ENCODE results near the gene TSPAN18. TPM values are rescaled to one million over a fixed set of nuclear protein-coding genes. Genes with fewer than 3 reads are reported as not detected.

The TSPAN18 gene
- total and polyA plus RNA-seq, 2 of the 8 experiments (the other 6 are each of a cell fraction or from before 2014, with no cell fraction given) = 5.2 to 10.2 TPM

DNA sequence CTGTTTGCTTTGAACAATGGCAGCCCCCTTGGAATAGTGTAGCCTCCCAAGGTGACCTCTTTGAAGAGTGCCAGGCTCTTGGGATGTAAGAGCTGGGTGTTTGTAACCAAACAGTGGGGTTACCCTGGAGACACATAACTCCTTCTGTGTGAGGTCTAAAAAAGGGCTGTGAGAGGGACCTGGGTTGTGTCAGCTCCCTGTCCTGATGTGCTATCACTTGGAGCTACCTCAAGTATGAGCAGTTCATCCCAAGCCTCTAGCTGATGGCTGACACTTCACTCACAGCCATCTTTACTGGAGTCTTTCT, 40.2 kb downstream of the TSPAN18 start:
- CTCF ChIA-PET (ENCODE audit: partially characterized antibody) = interaction anchor here (0.6 to 10.1 kb wide), 24 partner anchors 9 to 211 kb away, joined by 3 to 132 read pairs (median 4); no protein-coding TSS in a partner anchor
- Histone ChIP-seq H3K4me3 (ENCODE audit: extremely low read depth in 1 of 4, insufficient read depth in 2 of 4, low read depth in 3 of 4, low read length in 4 of 4) (no peak overlapping the region), H2BK120ac (replicated peaks; ENCODE audit: low read depth, low read length) (no peak overlapping the region), H3K9ac (replicated peaks in 1 of 4; ENCODE audit: extremely low read depth in 1 of 4, low read depth in 3 of 4, low read length in 3 of 4) (no peak overlapping the region), H3K23ac (ENCODE audit: insufficient read length) (no peak overlapping the region), H2AFZ (ENCODE audit: low read length) (no peak overlapping the region), H3K4me1 (replicated peaks in 1 of 4; ENCODE audit: control insufficient read depth in 3 of 4, insufficient read depth in 4 of 4, low read length in 3 of 4) (peaks cover 2 to 9% (median 4%) of the 10 kb centered on the region in 4 experiments), H2BK15ac (ENCODE audit: low read length) (no peak overlapping the region), H4K91ac (replicated peaks; ENCODE audit: insufficient read length, low read length) (no peak overlapping the region), H3K9me3 (ENCODE audit: insufficient read depth in 2 of 2, low read depth in 1 of 2, low read length in 1 of 2) (no peaks in the 10 kb centered on the region), H3K79me1 (ENCODE audit: low read depth, low read length) (no peaks in the 10 kb centered on the region), H3K4ac (replicated peaks; ENCODE audit: insufficient read length, low read depth, low read length) (no peak overlapping the region), H2BK20ac (ENCODE audit: low read length) (no peak overlapping the region), H2BK12ac (ENCODE audit: low read depth, low read length) (no peak overlapping the region), H3K56ac (replicated peaks; ENCODE audit: insufficient read length, low read depth, low read length) (no peak overlapping the region), H4K20me1 (replicated peaks in 1 of 2; ENCODE audit: control insufficient read depth in 1 of 2, insufficient read depth in 2 of 2, low read length in 2 of 2) (peaks cover 0 to 2% of the 10 kb centered on the region in 2 experiments), H3K4me2 (ENCODE audit: insufficient read depth in 1 of 2, low read depth in 2 of 2, low read length in 2 of 2) (no peak overlapping the region), H3K27me3 (replicated peaks in 1 of 4; ENCODE audit: control insufficient read depth in 3 of 4, extremely low read depth in 1 of 4, insufficient read depth in 3 of 4, low read length in 3 of 4) (peaks cover 0 to 9% (median 1%) of the 10 kb centered on the region in 4 experiments; a peak in 3 of 7 replicates), H3K18ac (ENCODE audit: extremely low read depth, low read length) (no peak overlapping the region), H3K23me2 (ENCODE audit: low read depth, low read length) (no peaks in the 10 kb centered on the region), H4K8ac (ENCODE audit: extremely low read depth, insufficient read depth, low read length) (no peak overlapping the region), H3K27ac (ENCODE audit: low read depth, low read length) (no peak overlapping the region), H3K14ac (ENCODE audit: insufficient read length) (no peak overlapping the region), H3K79me2 (ENCODE audit: control insufficient read depth in 1 of 2, insufficient read depth in 2 of 2, low read length in 2 of 2) (no peaks in the 10 kb centered on the region), H2AK5ac (ENCODE audit: low read depth, low read length) (no peak overlapping the region), H4K5ac (ENCODE audit: insufficient read length, low read depth, low read length) (no peak overlapping the region), H3K36me3 (ENCODE audit: control insufficient read depth in 2 of 4, insufficient read depth in 4 of 4, low read length in 3 of 4) (no peaks in the 10 kb centered on the region), H2BK5ac (ENCODE audit: low read depth, low read length) (no peak overlapping the region)
- DNase-seq (ENCODE audit: low read depth in 1 of 2, low spot score in 2 of 2) = peak in 1 of 2 experiments; percentile 37
- no peak for TF ChIP-seq NANOG (IDR thresholded peaks at IDR 0.05; ENCODE audit: insufficient read depth, low read depth, low read length, poor library complexity, severe bottlenecking)
- TF ChIP-seq CEBPB (IDR thresholded peaks at IDR 0.05; ENCODE audit: low read depth, low read length) = no peak
- TF ChIP-seq POLR2AphosphoS5 (IDR thresholded peaks at IDR 0.05; ENCODE audit: low read depth, low read length) = no peak
- TF ChIP-seq RAD21 (IDR thresholded peaks at IDR 0.05 in 1 of 2, conservative IDR thresholded peaks at IDR 0.05 in 1 of 2; ENCODE audit: low read depth in 2 of 2, low read length in 2 of 2) = no peak
- TF ChIP-seq TCF12 (IDR thresholded peaks at IDR 0.05; ENCODE audit: low read depth, low read length) = no peak
- no peak for TF ChIP-seq CBX8 (IDR thresholded peaks at IDR 0.05; ENCODE audit: borderline replicate concordance, low read depth, low read length)
- FAIRE-seq = no peak
- POLR2A ChIA-PET (ENCODE audit: partially characterized antibody) = interaction anchor here (0.9 to 1.7 kb wide), 4 partner anchors 12 to 119 kb away, joined by 3 to 9 read pairs (median 4); no protein-coding TSS in a partner anchor
